Heart right ventricle (tissue), 16 donors: Measurements from ENCODE around the gene FRAT1. TPM values are rescaled to one million over a fixed set of nuclear protein-coding genes. Genes with fewer than 3 reads are reported as not detected.

ENCODE experiments used
- ATAC-seq, 8 donors: fragments of 200-7000 bp; cut with Tn5 transposase; one replicate each; pipeline ENCODE4 v1.9.1; 2020; ENCODE audit warnings: mild to moderate bottlenecking in 8 of 8, moderate library complexity in 8 of 8, moderate number of reproducible peaks in 1 of 8
- DNase-seq, 2 donors: peaks; one replicate each; pipeline ENCODE4 v3.0.0-alpha.2; 2020
- H3K27ac ChIP-seq, 10 donors: fragments of 200-600 bp; sonication (generic) in 2 of 10; one replicate each; pipeline versions ENCODE4 v1.5.0 to v1.8.0; 2020 to 2022; ENCODE audit warnings: mild to moderate bottlenecking in 3 of 10
- H3K27me3 ChIP-seq, 7 donors: fragments of 200-600 bp; one replicate each; pipeline ENCODE4 v1.8.0; 2021 to 2022; ENCODE audit warnings: mild to moderate bottlenecking in 2 of 7
- H3K36me3 ChIP-seq, 9 donors: fragments of 200-600 bp; sonication (generic) in 1 of 9; one replicate each; pipeline versions ENCODE4 v1.5.0 to v1.8.0; 2020 to 2022; ENCODE audit warnings: mild to moderate bottlenecking in 2 of 9
- H3K4me1 ChIP-seq, 9 donors: fragments of 200-600 bp; sonication (generic) in 1 of 9; one replicate each; pipeline versions ENCODE4 v1.5.0 to v1.8.0; 2020 to 2022; ENCODE audit warnings: mild to moderate bottlenecking in 4 of 9
- H3K4me3 ChIP-seq, 10 donors: fragments of 200-600 bp; sonication (generic) in 2 of 10; one replicate each; pipeline versions ENCODE4 v1.5.0 to v1.8.0; 2020 to 2022; ENCODE audit warnings: mild to moderate bottlenecking in 7 of 10, moderate library complexity in 2 of 10
- H3K9me3 ChIP-seq, 11 donors: fragments of 200-600 bp in 10 of 11; sonication (generic) in 2 of 11; one replicate each; pipeline versions ENCODE4 v1.5.0 to v1.8.0; 2013 to 2022; ENCODE audit warnings: mild to moderate bottlenecking in 2 of 11, control low read depth in 1 of 11, moderate library complexity in 1 of 11
- CTCF ChIP-seq, 9 donors: fragments of 200-600 bp; sonication (generic) in 2 of 9; IDR thresholded peaks; one replicate each; pipeline versions ENCODE4 v1.5.0 to v1.8.0; 2021 to 2022; ENCODE audit warnings: antibody characterized with exemption in 9 of 9, mild to moderate bottlenecking in 5 of 9, moderate library complexity in 1 of 9
- WGBS, 2 donors: extraction: QIAGEN DNeasy Blood & Tissue Kit; methylation state at CpG; one replicate each; pipeline ENCODE4 v1.1.7; 2013; ENCODE audit warnings: inconsistent platforms in 1 of 2; 5-methylcytosine and 5-hydroxymethylcytosine counted together
- intact Hi-C, 10 donors: fragments of 100-400 bp; cut with DNase I; formaldehyde crosslinking; loops; one replicate each; pipeline versions ENCODE4 v1.11.1 to v1.14.2; 2022
- polyA plus RNA-seq, 2 donors: library from polyadenylated mRNA; stranded (reverse); fragments of 200-250 nt; gene quantifications; one replicate each; pipeline ENCODE4 v1.2.3, GENCODE V29; 2013
- total RNA-seq, 10 donors: library from RNA; stranded (reverse); fragmentation: NEBNext Ultra II Directional in 3 of 10; extraction: Animal tissue kit (Norgen Biotek cat#: 25700) in 3 of 10; gene quantifications; one replicate each; pipeline versions ENCODE4 v1.2.1 to v1.2.4, GENCODE V29; 2021 to 2023
- donor health status: Arrhythmogenic right ventricular cardiomyopathy.
- donor health status: ischemic (EF 13 %, LVEDD 7.1; RV severe dilation, severe dysfunction).
- donor health status: healthy with polysubstance abuse.
- donor health status: DM: no; HTN: yes; CAD: no.
- donor health status: DM: no; HTN: no; CAD: no.
- donor health status: ischemic (EF 25% LVEDD 6.9; RV normal size, moderate dysfunction).
- donor health status: ischemic (EF 25% LVEDD 5.7; RV mildly dilated, moderate dysfunction).
- donor health status: healthy.
- donor health status: DM: yes; HTN: yes; CAD: no.
- donor health status: Ischemic cardiomyopathy.
- donor health status: ischemic (EF 35%, LVEDD 5.7; RV mildly dilated, moderate dysfunction).
- donor health status: nonischemic (EF 11% LVEDD 7.7; RV severe dilation, severe dysfunction).
- donor health status: DM: yes; HTN: yes; CAD: no.
- donor health status: PGD.
- donor health status: ischemic (EF 29% LVEDD 5.4; RV normal size, mild dysfunction).
- donor health status: nonischemic (EF 23%, LVEDD 6.1; RV moderate dilation, normal function).

Gene FRAT1
- total and polyA plus RNA-seq, 12 donors, result 1.3 to 6.6 (median 3.0) TPM

- H3K4me1 ChIP-seq, result peaks cover 0 to 18% (median 0%) of the 10 kb centered on the region in 9 donors
- no peak overlapping the region for H3K4me3 ChIP-seq
- ATAC-seq (no peak), DNase-seq (no peak)
- H3K9me3 ChIP-seq, result no peaks in the 10 kb centered on the region
- no peaks in the 10 kb centered on the region for H3K27me3 ChIP-seq
- intact Hi-C loops, result no loop called here
- H3K27ac ChIP-seq, result no peak overlapping the region
- WGBS, 2 donors, result 96 to 98% methylated on average over 4 of the region's 4 CpGs
- H3K36me3 ChIP-seq, result no peaks in the 10 kb centered on the region
- TF ChIP-seq CTCF (IDR thresholded peaks at IDR 0.05), result no peak
These were observed 7.9 kb upstream of the FRAT1 start for GRCh38 chr10:97311111-97311626.

- WGBS, 2 donors, result 81 to 87% methylated on average over 6 of the region's 6 CpGs
- Histone ChIP-seq H3K36me3 (no peaks in the 10 kb centered on the region), H3K4me3 (no peak overlapping the region), H3K4me1 (peaks cover 0 to 26% (median 0%) of the 10 kb centered on the region in 9 donors), H3K9me3 (no peaks in the 10 kb centered on the region), H3K27me3 (no peaks in the 10 kb centered on the region), H3K27ac (no peak overlapping the region)
- intact Hi-C loops, result no loop called here
- ATAC-seq, result no peak
- no peak for DNase-seq
- no peak for TF ChIP-seq CTCF (IDR thresholded peaks at IDR 0.05)
These were observed 6.2 kb upstream of the FRAT1 start for GRCh38 chr10:97312897-97313296.

GRCh38 chr10:97314671-97315070 is 4.4 kb upstream of the FRAT1 start:
- H3K4me3 ChIP-seq, result no peak overlapping the region
- DNase-seq (no peak), ATAC-seq (no peak)
- H3K27ac ChIP-seq, result no peak overlapping the region
- TF ChIP-seq CTCF (IDR thresholded peaks at IDR 0.05), result no peak
- no peaks in the 10 kb centered on the region for H3K27me3 ChIP-seq
- 70 to 72% methylated on average over 4 of the region's 4 CpGs for WGBS, 2 donors
- peaks cover 0 to 24% (median 0%) of the 10 kb centered on the region in 9 donors for H3K4me1 ChIP-seq
- no peaks in the 10 kb centered on the region for H3K9me3 ChIP-seq
- intact Hi-C loops, result no loop called here
- no peaks in the 10 kb centered on the region for H3K36me3 ChIP-seq

- peak in 2 of 9 donors; percentile 15 to 17 for TF ChIP-seq CTCF (IDR thresholded peaks at IDR 0.05)
- peak overlapping the region; percentile 59 to 100 (median 98) for H3K27ac ChIP-seq
- H3K4me3 ChIP-seq, result peak overlapping the region; percentile 51 to 97 (median 84)
- peaks cover 6 to 45% (median 24%) of the 10 kb centered on the region in 9 donors for H3K4me1 ChIP-seq
- 1% methylated on average over 74 to 83 of the region's 83 CpGs for WGBS, 2 donors
- H3K36me3 ChIP-seq, result no peaks in the 10 kb centered on the region
- no peaks in the 10 kb centered on the region for H3K27me3 ChIP-seq
- ATAC-seq (peak; percentile 21 to 60 (median 38)), DNase-seq (peak; percentile 26 to 60)
- no peaks in the 10 kb centered on the region for H3K9me3 ChIP-seq
- intact Hi-C loops, result loop anchor here in 3 of 10 donors (1.0 to 5.0 kb wide), 3 partner anchors 13 to 33 kb away; partner anchors contain the start of gene FRAT2 (in 1 of the 3)
These were observed 804 bp downstream of the FRAT1 start for GRCh38 chr10:97319671-97320479.
